HG03439 (cell line): Measurements from ENCODE around the gene ANKRD50.
A peak's percentile ranks its signal among the peaks of the same experiment; 100 is the strongest.

Experiments
- ATAC-seq: cut with Tn5 transposase; IDR thresholded peaks from one replicate; pipeline ENCODE4 v1.9.1; 2021; ENCODE audit warnings: mild to moderate bottlenecking, moderate library complexity; ENCODE audit not compliant: unreplicated experiment

ANKRD50 gene, protein sequence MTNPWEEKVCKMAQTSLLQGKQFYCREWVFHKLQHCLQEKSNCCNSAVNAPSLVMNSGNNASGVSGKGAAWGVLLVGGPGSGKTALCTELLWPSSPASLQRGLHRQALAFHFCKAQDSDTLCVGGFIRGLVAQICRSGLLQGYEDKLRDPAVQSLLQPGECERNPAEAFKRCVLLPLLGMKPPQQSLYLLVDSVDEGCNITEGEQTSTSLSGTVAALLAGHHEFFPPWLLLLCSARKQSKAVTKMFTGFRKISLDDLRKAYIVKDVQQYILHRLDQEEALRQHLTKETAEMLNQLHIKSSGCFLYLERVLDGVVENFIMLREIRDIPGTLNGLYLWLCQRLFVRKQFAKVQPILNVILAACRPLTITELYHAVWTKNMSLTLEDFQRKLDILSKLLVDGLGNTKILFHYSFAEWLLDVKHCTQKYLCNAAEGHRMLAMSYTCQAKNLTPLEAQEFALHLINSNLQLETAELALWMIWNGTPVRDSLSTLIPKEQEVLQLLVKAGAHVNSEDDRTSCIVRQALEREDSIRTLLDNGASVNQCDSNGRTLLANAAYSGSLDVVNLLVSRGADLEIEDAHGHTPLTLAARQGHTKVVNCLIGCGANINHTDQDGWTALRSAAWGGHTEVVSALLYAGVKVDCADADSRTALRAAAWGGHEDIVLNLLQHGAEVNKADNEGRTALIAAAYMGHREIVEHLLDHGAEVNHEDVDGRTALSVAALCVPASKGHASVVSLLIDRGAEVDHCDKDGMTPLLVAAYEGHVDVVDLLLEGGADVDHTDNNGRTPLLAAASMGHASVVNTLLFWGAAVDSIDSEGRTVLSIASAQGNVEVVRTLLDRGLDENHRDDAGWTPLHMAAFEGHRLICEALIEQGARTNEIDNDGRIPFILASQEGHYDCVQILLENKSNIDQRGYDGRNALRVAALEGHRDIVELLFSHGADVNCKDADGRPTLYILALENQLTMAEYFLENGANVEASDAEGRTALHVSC (N-terminal part only)

DNA sequence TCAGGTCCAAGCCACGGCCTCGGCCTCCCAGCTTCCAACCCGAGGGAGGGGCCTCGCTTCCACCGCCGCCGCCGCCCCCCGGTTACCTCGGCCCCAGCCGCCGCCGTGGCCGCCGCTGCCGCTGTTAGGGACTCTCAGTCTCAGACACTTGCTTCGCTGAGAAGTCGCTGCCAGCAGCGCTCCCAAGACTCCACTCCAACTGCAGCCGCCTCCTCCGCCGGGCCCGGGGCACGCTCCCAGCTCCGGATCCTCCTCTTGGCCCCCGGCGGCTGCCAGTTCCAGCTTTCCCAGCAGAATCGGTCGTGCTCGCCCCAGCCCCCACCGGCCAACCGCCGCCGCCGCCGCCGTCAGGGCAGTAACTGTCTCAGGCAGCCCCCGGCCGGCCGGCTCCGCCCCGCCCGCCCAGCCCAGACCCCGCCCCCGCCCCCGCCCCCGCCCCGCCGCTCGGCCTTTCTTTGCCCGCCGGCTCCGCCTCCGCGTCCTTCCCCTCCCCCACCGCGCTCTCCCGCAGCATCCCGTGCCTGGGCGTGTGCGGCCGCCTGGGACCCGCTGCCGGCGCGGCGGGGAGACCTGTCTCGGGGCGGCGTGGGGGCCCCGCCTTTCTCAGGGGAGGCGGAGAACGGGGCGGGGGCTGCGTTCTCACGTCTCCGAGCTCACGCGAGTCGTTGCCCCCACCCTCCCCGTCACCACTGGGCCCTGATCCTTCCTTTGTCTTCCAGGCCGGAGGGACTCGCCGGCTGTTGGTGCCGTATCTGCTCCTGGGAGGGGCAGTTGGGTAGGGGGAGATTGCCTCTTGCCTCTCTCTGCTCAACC, at the start of gene ANKRD50:
Gene ANKRD50, minus strand, starts transcription at position 361 of the 813 bp plus-strand sequence. CDS start 2,221 bp downstream, outside the sequence.
- peak; percentile 77 for ATAC-seq

DNA sequence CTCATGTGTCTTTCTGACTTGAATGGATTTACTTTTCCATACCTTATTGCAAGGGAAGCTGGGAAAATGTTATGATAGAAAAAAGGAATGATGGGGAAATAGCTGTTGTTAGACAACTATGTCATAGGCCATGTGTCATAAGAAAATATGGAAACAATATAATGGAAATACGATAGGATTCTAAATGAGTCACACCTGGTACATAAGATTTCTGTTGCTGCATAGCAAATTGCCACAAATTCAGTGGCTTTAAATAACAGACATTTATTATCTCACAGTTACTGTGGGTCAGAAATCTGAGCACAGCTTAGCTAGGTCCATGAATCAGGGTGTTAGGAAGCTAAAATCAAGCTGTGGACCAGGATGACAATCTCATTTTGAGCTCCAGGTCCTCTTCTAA, 44.6 kb upstream of the ANKRD50 start:
- ATAC-seq = no peak

DNA sequence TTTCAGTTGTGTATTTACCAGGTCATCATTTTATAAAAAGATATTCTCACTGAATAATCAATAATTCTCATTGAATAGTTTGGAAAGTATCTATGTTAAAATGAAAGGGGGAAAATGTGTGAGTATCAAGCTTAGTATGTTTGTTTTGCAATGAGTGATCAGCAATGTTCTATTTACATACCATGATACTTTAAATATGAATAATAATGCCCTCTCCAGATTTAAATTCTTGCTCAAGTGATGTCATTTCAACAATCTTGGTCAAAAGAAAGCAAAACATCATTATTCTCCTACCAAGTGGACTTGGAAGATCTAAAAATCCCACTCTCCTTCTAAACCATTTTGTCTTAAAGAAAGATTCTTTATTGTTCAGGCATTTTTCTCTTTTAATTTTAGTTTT, 42.1 kb upstream of the ANKRD50 start:
- ATAC-seq = no peak

DNA sequence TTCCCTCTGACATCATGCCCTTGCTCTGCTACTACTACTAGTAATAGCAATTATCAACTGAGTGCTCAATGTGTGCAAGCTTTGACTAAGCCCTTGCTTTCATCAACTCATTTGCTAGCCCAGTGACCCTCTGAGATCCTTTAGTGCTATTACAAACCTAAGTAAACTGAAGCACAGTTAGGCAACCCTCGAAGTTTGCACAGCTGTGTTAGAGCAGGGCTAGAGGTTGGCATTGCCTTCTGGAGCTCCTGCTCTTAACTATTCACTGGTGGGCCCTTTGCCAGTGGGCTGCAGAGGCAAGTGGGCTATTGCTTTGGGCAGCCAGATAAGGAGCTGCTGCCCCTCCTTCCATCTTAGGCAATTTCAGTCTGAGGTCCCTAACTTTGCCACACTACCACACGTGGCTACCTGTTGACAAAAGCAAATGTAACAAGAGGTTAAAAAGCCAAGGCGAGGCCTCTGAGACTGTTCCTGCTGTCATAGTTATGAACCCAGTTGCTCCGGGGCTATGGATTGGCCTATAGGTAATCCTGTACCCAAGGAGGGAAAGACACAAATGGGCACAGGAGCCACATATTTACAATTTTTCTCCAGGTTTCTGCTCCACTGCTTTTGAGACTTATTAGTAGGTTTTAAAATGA, 41.5 kb upstream of the ANKRD50 start:
- ATAC-seq = no peak

DNA sequence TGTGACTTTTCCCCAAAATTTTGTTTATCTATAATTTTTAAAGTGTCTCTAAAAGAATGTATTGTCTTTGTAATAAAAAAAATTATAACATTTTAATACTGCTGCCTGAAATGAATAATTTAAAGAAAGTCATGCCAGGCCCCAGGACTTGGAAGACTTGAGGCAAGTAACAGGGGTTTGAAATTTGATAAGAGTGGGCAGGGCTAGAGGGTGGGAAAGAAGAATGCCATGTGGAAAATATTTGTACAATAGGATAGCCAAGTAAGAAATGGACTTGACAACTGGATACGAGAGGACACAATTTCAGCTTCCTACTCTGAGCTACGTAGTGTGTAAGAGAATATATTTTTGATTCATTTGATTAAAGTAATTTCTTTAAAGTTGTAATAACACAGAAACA, 36.9 kb upstream of the ANKRD50 start:
- no peak for ATAC-seq

DNA sequence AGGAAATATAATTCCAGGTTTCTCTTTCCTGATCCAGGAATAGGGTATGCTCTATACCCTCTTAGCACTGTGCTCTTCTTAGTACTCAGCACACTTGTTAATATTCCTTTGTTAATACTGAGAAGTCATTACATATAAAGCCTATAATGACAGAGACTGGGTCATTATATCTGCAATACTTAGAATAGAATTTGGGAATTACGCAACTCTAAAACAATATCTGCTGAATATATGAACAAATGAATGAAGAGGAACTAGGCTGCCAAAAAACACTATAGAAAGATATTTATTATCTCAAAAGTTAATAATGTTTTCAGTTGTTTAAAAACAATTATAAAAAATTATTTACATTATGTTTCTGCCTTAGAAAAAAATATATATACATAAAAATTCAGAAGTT, 36.4 kb upstream of the ANKRD50 start:
- ATAC-seq = no peak

DNA sequence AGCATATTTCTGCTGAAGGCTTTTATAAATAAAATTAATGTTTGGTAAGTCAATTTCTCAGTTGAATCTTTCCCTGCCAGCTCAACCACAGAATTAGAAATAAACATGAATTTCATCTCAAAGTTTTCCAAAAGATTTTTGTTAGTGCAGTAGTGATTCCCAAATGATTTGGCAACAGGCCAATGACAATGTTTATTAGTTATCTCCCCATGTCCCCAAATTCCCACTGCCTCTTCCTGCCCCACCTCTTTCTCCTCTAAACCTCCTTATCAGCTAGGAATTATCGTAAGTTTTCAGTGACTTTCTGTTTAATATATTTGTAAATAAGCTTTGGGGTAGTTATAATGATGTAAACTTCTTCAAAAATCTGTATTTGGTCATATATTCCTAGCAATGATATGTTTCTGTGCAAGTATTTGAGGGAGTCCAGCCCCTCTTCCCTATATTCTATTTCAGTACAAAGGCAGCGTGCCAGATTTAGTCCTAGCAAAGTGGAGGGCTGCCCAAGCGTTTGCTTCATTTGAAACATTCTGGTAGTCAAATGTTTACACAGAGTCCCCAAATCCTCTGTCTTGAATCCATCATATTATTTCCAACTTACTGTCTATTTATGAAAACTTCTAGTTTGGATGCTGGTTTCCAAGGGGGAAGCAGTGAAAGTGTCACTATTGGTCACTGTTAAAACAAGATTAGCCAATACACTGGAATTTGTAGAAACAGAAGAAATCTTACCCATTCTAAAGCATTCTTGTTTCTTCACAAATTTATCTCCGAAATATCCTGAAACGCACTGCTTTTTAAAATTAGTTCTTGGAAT, 33.7 kb upstream of the ANKRD50 start:
- no peak for ATAC-seq

DNA sequence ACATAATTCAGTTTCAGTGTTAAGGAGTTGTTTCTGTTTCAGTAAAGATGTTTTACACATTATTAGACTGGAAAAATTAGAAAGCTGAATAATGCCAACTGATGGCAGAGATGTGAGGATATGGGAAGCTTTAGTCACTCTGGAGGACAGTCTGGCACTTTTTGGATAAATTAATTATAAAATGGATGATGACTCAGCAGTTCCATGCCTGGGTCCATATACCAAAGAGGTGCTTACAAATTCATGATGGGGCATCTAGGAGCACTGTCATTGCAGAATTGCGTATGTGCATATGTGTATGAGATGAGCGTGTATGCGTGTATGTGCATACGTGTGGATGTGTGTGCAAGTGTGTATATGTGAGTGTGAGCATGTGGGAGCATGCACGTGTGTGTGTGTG, 31.2 kb upstream of the ANKRD50 start:
- no peak for ATAC-seq

DNA sequence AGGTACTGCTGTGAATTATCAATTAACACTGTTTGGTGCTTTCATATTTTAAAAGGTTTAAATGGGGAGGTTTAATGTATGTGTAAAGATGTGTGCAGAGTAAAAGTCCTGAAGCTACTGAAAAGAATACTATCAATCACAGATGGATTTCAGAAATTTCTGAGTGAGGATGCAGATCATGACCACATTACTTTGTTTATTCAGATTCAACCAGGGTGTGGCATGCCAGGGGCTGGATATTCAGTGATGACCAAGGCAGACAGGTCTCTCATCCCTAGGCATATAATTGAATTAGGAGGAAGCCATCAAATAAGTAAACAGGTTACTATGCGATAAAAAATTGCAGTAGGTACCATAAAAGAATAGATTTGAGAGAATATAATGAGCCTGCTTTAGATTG, 28.0 kb upstream of the ANKRD50 start:
- no peak for ATAC-seq

DNA sequence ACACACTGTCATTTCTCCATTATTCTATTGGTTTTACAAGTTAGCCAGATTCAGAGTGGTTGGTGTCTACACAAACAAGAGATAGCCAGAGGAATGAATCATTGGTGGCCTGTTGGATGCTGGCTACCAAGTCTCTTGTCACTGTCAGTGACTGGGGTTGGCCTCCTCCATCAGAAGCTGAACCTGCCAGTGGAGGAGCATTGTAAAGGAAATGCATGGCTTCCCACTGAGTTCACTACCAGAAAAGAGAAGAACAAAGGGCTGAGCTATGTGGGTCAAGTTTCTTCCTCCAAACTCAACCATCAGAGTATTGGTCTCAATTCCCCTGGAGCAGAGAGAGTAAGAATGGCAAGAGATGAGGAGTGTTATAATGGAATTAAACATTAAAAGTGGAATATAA, 26.5 kb upstream of the ANKRD50 start:
- ATAC-seq = no peak

DNA sequence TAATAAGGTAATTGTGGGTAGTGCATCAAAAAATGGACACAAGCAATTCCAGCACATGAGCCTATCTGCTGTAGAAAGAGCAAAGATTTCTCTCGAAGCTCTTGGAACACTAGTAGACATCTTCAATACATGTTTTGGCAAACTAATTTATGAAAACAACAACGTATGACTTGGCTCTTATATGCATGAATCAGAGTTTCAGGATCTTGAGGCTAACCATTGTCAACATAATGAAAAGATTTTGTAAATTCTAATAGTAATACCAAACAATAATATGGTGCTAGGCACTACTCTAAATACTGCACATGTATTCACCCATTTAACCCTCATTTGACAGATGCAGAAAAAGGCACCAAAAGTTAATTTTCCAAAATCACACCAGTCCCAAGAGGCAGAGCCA, 25.1 kb upstream of the ANKRD50 start:
- ATAC-seq = no peak

DNA sequence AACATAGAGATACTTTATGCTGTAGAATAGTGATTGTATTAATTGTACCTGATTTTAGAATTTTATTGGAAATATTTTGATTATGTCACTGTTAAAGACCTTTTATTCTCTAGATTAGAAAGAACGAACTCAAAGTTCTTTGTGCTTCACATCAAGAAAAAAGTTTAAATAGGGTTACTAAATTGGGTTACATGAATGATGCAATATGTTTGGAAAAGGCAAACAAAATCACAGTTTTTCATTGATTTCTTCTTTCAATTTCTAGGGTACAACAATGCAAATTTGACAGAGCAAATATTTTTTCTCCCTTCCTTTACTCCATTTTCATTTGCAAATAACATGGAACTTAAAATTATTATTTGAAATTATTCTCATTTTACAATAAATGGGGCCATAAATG, 24.0 kb upstream of the ANKRD50 start:
- ATAC-seq = no peak

DNA sequence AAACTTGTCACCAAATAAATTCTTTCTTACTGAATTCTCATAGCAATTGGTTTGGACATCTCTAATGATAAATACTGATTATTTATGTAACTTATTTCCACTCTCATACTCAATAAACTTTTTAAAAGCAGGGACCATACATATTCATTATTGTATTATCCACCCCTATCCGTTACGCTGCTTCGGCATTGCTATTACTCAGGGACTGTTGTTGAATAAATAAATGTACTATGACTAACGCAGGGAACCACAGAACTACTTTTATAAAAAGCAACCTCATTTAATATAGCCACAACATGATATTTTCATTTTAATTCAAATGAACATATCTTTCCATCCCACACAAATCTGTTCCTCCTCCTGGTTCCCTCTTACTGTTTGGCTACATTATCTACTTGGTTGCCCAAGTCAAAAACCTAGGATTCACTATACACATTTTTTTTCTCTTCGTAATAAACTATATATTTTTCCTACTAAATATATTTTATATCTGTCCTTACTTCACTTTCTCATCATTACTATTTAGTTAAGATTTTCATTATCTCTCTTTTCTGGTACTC, 14.9 kb upstream of the ANKRD50 start:
- no peak for ATAC-seq

DNA sequence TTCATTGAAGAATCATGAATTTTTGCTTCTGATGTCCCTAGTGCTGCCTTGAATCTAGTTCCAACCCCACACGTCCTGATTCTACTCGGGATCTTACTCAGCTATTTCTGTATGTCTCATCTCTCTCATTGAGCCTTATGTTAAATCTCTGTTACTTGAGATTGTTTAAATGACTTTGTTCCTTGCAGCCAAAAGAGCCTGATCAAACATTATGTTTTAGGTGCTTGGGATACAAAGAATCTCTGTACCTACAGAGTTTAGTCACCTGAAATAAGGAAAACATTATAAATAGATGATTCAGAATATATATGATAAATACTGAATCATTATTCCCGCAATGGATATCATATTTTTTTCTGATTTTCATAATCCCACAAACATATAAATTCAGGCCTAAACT, 13.7 kb upstream of the ANKRD50 start:
- ATAC-seq = no peak

DNA sequence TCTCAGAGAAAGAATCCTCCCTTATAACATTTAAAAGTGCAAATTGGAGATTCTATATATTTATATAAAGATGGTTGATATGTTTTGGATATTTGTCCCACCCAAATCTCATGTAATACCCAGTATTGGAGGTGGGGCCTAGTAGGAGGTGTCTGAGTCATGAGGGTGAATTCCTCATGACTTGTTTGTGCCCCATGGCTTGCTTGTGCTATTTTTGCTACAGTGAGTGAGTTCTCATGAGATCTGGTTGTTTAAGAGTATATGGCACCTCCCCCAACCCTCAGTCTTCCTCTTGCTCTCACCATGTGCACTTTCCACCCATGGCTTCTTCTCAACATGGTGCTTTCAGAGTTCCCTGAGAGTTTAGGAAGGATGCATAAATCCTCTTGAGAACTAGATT, 9.5 kb upstream of the ANKRD50 start:
- ATAC-seq = no peak

DNA sequence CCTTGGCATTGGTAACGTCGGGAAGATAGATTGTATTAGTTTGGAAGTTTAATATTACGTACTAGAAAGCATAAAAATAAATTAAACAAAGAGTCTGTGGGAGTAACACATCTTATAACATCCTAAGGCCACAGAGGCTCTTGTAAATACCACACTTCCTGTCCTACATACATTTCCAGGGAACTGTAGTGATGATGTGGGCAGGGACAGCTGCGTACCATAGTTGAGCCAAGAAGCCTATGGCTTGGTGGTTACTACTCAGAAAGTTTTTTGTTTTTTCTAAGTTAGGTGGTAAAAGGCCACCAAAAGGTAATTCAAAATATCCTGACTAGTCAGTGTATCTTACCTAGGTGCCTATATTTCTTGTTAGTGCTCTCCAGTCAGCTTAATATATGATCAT, 4.6 kb upstream of the ANKRD50 start:
- ATAC-seq = no peak

DNA sequence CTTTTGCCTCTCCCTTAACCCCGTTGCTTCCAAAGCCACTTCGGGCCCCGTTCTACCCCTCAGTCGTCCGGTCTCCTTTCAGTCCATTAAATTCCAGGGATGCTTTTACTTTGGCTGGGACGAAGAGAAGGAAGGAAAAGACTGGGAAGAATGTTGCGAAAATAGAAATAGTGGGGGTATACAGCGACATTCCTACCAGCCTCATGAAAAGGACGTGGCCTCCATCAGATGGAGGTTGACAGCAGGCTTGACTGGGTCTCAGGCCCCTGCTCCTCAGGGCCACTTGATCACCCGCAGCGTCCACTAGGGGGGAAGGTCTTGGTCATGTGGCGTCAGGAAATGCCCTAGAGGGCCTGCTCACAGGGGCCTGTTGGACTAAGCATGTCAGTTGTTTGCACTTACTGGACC, 657 bp upstream of the ANKRD50 start:
- peak; percentile 26 for ATAC-seq

DNA sequence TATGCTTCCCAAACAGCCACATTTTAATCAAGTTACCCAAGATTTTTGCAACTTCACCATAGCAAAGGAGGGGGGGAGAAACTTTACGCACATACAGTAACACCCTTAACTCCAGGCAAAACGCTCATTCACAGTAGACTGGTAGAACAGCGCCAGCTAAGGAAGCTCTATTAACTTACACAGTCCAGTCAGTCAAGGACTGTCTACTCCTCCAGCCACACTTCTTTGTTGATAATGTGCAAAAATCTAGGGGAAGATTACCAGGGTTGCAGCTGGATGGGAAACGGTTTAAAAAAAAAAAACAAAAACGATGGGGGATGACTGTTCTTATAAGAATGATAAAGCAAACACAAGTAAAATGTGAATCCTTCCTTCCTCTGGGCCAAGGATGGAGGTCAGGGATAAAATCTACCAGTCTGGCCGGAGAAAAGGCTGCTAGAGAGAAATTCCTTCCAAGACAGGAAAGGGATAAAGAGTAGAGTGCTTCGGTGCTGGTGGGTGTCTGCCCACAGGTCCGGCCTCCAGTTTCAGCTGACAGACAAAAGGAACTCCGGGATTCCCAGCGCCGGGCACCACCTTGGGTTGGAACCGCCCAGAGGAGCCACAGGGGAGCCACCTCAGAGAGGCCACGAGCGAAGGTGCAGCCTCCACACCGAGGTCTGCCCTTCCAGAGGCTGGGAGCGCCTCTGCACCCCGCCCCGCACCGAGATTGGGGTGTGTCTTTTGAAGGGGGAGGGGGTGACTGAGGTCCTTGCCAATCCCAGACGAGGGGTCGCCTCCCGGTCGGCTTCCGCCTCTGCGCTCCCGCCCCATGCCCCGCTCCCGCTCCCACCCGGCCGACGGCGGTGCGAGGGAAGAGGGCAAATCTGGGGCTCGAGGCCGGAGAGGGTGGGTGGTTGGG, 811 bp downstream of the ANKRD50 start:
- ATAC-seq = peak; percentile 31
